GM12874 (cell line): Measurements from ENCODE around the gene KRT71.
A peak's percentile ranks its signal among the peaks of the same experiment; 100 is the strongest.

Experiments used
- TF ChIP-seq, protein P1 (sequence below): IDR thresholded peaks from 2 replicates; pipeline ENCODE4 v1.5.1; 2011; ENCODE audit warnings: low read depth, mild to moderate bottlenecking, control low read depth, low read length, moderate library complexity; ENCODE audit not compliant: insufficient read depth

Gene KRT71

DNA sequence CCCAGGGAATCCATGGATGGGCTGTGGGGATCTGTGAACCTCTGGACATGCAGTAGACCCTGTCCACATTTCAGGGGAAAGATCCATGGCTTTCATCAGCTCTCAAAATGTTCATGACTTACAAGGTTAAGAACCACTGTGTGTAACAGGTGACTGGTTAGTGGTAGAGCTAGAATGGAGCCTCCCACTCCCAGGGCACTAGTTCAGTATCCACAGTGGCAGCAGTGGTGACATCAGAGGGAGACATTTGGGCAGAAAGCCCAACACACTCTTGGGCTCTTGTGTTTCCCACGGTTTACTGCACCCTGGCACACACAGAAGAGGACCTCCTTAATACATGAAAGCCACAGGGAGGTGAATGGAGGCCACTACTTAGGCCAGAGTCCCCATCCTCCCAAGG, 11.6 kb upstream of the KRT71 start:
- TF ChIP-seq, protein P1, sequence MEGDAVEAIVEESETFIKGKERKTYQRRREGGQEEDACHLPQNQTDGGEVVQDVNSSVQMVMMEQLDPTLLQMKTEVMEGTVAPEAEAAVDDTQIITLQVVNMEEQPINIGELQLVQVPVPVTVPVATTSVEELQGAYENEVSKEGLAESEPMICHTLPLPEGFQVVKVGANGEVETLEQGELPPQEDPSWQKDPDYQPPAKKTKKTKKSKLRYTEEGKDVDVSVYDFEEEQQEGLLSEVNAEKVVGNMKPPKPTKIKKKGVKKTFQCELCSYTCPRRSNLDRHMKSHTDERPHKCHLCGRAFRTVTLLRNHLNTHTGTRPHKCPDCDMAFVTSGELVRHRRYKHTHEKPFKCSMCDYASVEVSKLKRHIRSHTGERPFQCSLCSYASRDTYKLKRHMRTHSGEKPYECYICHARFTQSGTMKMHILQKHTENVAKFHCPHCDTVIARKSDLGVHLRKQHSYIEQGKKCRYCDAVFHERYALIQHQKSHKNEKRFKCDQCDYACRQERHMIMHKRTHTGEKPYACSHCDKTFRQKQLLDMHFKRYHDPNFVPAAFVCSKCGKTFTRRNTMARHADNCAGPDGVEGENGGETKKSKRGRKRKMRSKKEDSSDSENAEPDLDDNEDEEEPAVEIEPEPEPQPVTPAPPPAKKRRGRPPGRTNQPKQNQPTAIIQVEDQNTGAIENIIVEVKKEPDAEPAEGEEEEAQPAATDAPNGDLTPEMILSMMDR: no peak

DNA sequence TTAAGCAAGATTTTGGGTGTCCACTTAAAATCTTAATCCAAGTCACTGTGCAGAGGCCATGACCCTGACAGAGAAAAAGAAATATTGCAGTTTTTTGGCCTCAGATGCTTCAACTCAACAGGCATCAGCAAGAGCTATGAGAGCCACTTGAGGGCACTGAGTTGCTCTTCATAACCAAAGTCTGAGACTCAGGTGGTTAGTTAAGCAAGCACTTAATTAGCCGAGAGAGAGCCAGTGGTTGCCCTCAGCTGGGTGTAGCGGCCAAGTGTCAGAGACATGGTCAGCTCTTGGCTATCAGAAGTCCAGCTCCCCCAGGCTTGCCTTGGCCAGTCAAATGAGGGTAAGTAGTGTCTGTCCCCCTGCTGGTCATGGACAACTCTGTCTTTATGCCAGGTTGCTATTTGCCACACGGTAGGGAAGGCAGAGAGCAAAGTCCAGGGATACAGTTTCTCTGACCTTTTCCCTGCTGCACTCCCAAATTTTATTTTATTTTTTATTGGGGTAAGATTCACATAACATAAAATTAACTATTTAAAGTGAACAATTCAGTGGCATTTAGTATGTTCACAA, 9.0 kb upstream of the KRT71 start:
- TF ChIP-seq, protein P1: peak; percentile 29; the same call in 1 of the 2 replicates

DNA sequence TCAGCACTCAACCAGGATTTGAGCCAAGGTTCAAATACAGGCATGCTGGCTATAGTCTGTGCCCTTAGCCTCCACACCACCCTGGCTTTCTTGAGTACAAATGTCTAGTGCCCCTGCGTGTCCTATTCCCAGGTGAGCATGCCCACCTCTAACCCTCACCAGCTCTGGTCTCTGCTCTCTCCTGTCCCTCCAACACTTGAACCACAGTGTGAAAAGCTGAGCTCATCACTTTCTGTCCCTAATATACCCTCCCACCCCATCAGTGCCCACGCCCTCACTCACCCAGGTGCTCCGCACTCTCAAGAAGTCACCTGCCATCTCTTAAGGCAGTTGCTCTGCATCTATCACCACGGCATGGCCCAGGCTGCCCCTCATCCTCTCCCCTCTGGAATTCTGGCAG, 7.0 kb upstream of the KRT71 start:
- TF ChIP-seq, protein P1: no peak

DNA sequence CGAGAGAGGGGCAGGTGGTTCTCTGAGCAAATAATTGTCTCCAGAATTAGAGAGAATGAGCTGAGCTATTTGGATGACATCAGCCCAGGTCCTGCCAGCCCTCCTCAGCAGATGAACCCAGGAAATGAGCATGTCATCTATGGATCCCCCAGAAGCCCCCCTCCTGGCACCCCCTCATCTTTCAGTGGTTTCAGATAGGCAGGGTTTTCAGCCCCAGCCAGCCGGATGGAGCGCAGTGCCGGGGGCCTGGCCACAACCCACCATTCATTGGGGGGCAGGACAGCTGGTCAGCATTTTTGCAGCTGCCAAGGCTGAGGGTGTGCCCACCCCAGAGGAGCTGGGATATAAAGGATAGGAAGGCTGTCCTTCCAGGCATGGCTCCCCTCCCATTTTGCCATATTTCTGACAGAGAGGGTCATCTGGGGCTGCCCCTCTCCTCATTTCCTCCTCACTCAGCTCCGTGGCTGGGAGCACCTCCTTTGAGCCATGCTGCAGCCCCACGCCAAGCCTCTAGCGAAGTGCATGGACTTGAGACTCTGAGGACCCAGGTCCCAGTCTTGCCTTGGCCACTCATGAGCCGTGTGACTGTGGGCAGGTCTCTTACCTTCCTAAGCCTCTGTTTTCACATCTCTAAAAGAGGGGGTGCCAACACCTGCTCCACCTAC, 6.0 kb upstream of the KRT71 start:
- TF ChIP-seq, protein P1: no peak

DNA sequence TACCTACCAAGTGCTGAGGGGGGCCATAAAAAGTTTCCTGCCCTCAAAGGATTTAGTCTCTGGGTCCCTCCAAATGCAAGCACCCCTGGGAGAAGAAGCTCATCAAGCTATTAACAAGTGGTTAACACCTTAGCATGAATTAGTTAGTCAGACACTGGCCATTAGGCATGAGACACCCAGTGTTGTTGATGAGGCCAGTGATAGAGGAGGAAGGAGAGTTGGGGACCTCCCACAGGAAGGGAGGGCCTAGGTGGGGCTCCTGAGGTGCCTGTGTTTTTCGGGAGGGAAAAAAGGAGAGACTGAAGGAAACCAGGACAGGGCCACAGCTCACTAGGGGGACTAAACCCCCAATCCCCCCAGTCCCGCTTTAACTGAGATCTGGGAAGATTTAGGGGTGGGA, 4.5 kb upstream of the KRT71 start:
- TF ChIP-seq, protein P1: no peak

DNA sequence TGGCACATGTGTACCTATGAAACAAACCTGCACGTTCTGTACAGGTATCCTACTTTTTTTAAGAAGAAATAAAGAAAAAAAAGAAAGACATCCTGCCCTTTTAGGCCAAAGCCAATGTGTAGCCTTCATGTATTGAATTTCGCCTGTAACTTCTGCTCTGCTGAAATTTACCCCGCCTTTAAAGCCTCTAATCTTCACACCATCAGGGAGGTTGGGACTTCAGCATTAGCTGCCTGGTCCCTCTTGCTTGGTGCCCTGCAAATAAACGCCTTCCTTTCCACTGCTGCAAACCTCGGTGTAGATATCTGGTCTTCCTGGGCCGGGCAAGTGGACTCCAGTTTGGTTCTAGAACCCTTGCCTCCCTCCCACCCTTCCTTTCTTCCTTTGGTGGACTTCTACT, 2.6 kb upstream of the KRT71 start:
- TF ChIP-seq, protein P1: no peak

DNA sequence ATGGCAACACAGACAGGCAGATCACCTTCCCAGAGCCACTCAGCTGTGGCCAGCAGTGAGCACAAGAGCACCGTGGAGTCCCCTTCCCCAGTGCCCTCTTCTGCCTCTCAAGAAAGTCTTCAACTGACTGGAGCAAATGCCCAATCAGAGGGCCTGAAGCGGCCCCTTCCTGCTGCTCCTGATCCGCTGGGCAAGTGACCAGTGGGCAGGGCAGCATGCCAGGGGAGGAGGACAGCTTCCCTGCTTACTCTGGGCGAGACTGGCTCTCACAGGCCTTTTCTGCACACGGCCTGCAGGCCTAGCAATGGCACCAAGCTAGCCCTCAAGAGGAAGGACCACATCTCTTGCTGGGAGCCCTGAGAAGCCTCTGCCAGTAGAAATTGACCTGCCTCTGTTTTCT, 890 bp downstream of the KRT71 start:
- TF ChIP-seq, protein P1: no peak
